Activated naive CD4-positive, alpha-beta T cell treated with anti-CD3 and anti-CD28 coated beads, Interleukin-2, amount 50 U/mL, for 72 hours (primary cell): ENCODE results near the gene LCE3A. TPM values are rescaled to one million over a fixed set of nuclear protein-coding genes. Genes with fewer than 3 reads are reported as not detected.
A peak's percentile ranks its signal among the peaks of the same experiment; 100 is the strongest.
"Not testable (repeated sequence)": the region's sequence is repeated elsewhere in the genome, so short reads cannot be mapped to it uniquely, and the experiment has no call there.

Experiments
- ATAC-seq, 2 donors: fragments of 150-1000 bp; cut with Tn5 transposase; 2 replicates each; pipeline ENCODE4 v1.10.0; 2021; ENCODE audit warnings: mild to moderate bottlenecking in 2 of 2, moderate library complexity in 2 of 2
- DNase-seq, 2 donors: peaks; one replicate each; pipeline ENCODE4 v3.0.0; 2021 to 2022; ENCODE audit warnings: low spot score in 2 of 2
- H3K27ac Mint-ChIP-seq, 2 donors: one replicate each; pipeline ENCODE4 v1.8.0; 2022; ENCODE audit warnings: mild to moderate bottlenecking in 2 of 2, mixed read lengths in 2 of 2
- H3K36me3 Mint-ChIP-seq, 2 donors: one replicate each; pipeline ENCODE4 v1.8.0; 2022; ENCODE audit warnings: mixed read lengths in 2 of 2
- H3K9me3 Mint-ChIP-seq, 2 donors: one replicate each; pipeline ENCODE4 v1.8.0; 2022; ENCODE audit warnings: mixed read lengths in 2 of 2
- total RNA-seq, 2 donors: library from RNA; stranded (reverse); gene quantifications; one replicate each; pipeline ENCODE4 v1.2.3, GENCODE V29; 2022

The LCE3A gene
- total RNA-seq, 2 donors from 2014 or later = not detected

DNA sequence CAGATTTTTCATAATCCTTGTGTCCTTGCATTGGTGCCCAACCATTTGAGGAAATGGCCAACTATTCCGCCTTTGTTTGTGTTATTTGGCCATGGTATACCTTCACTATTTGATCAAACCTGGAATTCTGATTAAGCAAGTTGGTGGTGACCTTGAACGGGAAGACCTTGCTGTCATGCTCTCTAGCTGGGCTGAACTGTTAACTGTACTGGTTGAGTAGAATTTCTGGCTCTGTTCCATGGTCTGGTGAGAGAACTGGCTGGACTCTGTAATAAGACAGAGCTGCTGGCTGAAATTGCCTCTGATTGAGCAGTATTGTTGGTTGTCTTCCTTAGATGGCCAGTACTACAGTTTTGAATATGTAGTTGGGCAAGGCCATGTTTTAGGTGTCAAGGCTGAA, 25.9 kb downstream of the LCE3A start:
- ATAC-seq (no peak), DNase-seq (no peak)
- H3K36me3 Mint-ChIP-seq = peaks cover 6 to 19% of the 10 kb centered on the region in 2 donors
- H3K9me3 Mint-ChIP-seq = peaks cover 18 to 20% of the 10 kb centered on the region in 2 donors
- no peak overlapping the region for H3K27ac Mint-ChIP-seq

DNA sequence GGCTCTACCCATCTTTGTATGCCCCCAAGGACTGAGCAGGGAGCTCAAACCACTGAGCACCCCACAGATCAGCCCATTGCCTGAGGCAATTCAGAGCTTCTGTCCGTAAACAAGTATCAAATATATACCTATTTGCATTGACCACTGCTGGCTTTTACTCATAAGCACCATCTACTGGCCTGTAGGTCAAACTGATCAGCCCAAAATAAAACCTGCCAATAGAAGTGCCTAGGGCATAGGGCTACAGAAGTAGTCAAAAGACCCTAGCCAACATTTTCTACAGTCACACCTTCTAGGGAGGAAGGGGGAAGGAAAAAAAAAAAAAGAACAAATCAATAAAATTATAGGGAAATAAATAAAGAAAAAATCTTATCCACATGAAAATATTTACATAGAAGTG, 37.3 kb downstream of the LCE3A start:
- Mint-ChIP-seq H3K36me3 (no peaks in the 10 kb centered on the region), H3K9me3 (peaks cover 3 to 11% of the 10 kb centered on the region in 2 donors), H3K27ac (no peak overlapping the region)
- ATAC-seq (no peak), DNase-seq (no peak)

DNA sequence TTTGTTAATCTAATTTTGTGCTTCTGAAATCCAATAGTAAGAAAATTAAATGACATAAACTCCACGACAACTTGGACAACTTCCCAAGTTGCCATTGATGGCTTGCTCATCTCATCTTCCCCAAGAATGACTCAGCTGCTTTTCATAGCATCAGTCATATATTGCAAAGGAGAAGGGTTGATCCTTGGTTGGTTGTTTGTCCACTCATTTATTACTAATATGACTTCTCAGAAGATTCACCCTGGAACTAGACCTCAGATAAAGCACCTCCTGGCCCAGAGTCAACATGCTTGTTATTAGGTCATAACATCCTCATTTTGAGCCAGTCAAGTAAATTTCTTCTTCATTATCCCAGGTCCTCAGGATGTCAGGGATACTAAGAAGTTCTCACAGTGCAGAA, 40.3 kb downstream of the LCE3A start:
- ATAC-seq = no peak
- Mint-ChIP-seq H3K9me3 (peaks cover 3 to 4% of the 10 kb centered on the region in 2 donors), H3K36me3 (no peaks in the 10 kb centered on the region), H3K27ac (no peak overlapping the region)
- no peak for DNase-seq

DNA sequence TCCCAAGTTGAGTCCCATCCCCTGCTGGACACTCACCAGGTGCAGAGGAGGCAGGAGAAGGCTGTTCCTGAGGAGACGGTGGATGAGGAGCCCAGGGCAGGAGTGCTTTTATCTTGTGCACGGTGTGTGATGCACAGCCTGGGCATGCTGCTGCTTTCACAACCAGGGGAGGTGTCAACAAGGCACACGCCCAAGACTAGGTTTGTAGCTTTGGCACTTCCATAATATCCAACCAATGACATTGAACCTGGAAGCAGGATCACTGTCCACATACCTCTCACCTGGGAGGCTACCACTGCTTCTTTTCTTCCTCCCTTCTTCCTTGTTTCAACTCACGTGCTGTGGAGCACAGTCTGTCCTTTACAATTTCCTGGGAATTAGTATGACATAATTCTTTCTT, 42.5 kb downstream of the LCE3A start, which contains the start of gene LCE3D:
LCE3D (minus strand) TSS at position 84 of the 400 bp plus-strand sequence. CDS start 580 bp downstream, outside the sequence.
- Mint-ChIP-seq H3K9me3 (no peaks in the 10 kb centered on the region), H3K36me3 (no peaks in the 10 kb centered on the region), H3K27ac (no peak within 1 kb of the TSS)
- no peak for DNase-seq
- no peak for ATAC-seq

DNA sequence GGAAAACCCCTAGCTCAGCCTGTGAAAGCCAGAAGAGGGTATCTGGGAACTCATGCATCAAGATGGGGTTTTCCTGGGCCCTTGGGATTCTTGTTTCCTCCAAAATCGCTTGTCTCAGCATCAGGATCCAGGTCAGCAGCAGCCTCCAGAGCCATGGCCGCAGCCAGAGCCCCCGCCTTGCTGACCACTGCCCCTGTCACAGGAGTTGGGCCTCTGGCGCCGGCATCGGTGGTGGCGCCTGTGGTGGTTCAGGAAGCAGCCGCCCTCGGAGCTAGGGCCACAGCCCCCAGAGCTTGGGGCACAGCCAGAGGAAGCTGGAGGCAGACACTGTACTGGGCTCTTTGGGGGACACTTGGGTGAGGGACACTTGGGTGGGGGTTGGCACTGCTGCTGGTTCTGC, 43.4 kb downstream of the LCE3A start:
- H3K9me3 Mint-ChIP-seq, DNase-seq, H3K36me3 Mint-ChIP-seq, H3K27ac Mint-ChIP-seq, ATAC-seq: not testable (repeated sequence)

DNA sequence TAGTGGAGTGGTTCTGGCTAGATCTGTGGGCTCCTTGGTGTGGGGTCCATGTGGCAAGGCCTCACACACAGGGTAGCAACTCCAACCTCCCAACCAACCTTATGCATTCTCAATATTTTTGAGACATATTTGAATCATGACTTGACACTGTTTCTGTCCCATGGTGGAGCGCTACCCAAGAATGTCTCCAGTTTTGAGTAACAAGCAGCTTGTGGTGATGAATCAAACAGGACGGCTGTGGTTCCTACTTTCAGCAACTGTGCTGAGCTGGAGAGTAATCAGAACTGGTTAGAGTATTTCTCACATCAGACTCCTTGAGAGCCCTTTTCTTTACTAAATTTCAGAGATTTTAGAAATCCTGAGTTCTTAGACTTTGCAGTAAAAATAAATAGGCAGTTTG, 45.7 kb downstream of the LCE3A start:
- Mint-ChIP-seq H3K9me3 (no peaks in the 10 kb centered on the region), H3K27ac (no peak overlapping the region), H3K36me3 (no peaks in the 10 kb centered on the region)
- DNase-seq = no peak
- ATAC-seq = peak; percentile 22 to 94

Other genes starting within 250 kb of the LCE3A start
- not detected for gene CRNN, start 208.8 kb downstream of the LCE3A start, total RNA-seq
- gene LCE5A, start 112.3 kb downstream of the LCE3A start, total RNA-seq = not detected
- gene CRCT1, start 108.6 kb downstream of the LCE3A start, total RNA-seq = not detected
- not detected for gene LCE3E, start 56.3 kb downstream of the LCE3A start, total RNA-seq
- gene LCE3D, start 42.6 kb downstream of the LCE3A start, total RNA-seq = not detected
- not detected for gene LCE3C, start 22.9 kb downstream of the LCE3A start, total RNA-seq
- not detected for gene LCE3B, start 9.3 kb downstream of the LCE3A start, total RNA-seq
- gene LCE2D, start 40.3 kb upstream of the LCE3A start, total RNA-seq = not detected
- gene LCE2C, start 52.2 kb upstream of the LCE3A start, total RNA-seq = not detected
- not detected for gene LCE2B, start 63.0 kb upstream of the LCE3A start, total RNA-seq
- gene LCE2A, start 75.2 kb upstream of the LCE3A start, total RNA-seq = not detected
- not detected for gene LCE4A, start 85.1 kb upstream of the LCE3A start, total RNA-seq
- not detected for gene KPRP, start 134.9 kb upstream of the LCE3A start, total RNA-seq
- not detected for gene LCE1F, start 152.0 kb upstream of the LCE3A start, total RNA-seq
- not detected for gene LCE1E, start 163.2 kb upstream of the LCE3A start, total RNA-seq
- not detected for gene LCE1D, start 173.6 kb upstream of the LCE3A start, total RNA-seq
- not detected for gene LCE1C, start 183.5 kb upstream of the LCE3A start, total RNA-seq
- gene LCE1B, start 188.9 kb upstream of the LCE3A start, total RNA-seq = not detected
- not detected for gene LCE1A, start 204.4 kb upstream of the LCE3A start, total RNA-seq
- gene LCE6A, start 219.8 kb upstream of the LCE3A start, total RNA-seq = not detected
- not detected for gene LCE7A, start 236.9 kb upstream of the LCE3A start, total RNA-seq